ENCODE data around the gene PLEKHA7. TPM values are rescaled to one million over a fixed set of nuclear protein-coding genes. Genes with fewer than 3 reads are reported as not detected.

PLEKHA7 gene
- total RNA-seq, 1 experiment from 2014 or later, result 18.4 TPM

DNA sequence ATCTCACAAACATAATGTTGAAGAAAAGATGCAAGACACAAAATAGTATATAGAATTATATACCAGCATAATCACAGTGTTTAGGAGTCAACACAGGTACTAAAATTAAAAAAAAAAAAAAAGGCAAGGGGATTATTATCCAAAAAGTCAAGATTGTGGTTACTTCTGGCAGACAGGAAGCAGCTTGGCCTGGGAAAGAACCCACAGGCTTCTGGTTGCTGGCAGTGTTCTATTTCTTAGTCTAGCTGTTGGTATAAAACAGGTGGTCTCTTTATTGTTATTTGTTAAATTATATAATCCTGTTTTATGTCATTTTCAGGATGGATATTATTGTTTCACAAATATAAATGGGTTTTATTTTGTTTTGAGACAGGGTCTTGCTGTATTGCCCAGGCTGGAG is 221.8 kb downstream of the PLEKHA7 start:
- TF ChIP-seq CTCF (conservative IDR thresholded peaks at IDR 0.05; ENCODE audit: low read depth, low read length) (no peak), EZH2phosphoT487 (IDR thresholded peaks at IDR 0.05; ENCODE audit: borderline replicate concordance, low read length) (no peak), EZH2 (IDR thresholded peaks at IDR 0.05; ENCODE audit: low read length, unreplicated experiment) (no peak)
- Histone ChIP-seq H3K9me3 (ENCODE audit: low read length) (no peaks in the 10 kb centered on the region), H3K9ac (ENCODE audit: low read length) (no peak overlapping the region), H3K4me2 (ENCODE audit: low read length) (no peak overlapping the region), H3K27ac (ENCODE audit: low read length) (peak overlapping the region; percentile 68; the same call in 1 of the 2 replicates), H3K27me3 (ENCODE audit: low read length) (no peaks in the 10 kb centered on the region), H3F3A (ENCODE audit: low read length, unreplicated experiment) (peaks cover 10% of the 10 kb centered on the region), H3K79me2 (ENCODE audit: low read length) (no peaks in the 10 kb centered on the region), H3K4me1 (ENCODE audit: insufficient read depth, low read length) (peaks cover 42% of the 10 kb centered on the region), H3K9me2 (replicated peaks; ENCODE audit: low read length) (no peaks in the 10 kb centered on the region), H2AFZ (ENCODE audit: low read length) (no peak overlapping the region), H3K36me3 (ENCODE audit: low read depth, low read length) (no peaks in the 10 kb centered on the region), H3K4me3 (ENCODE audit: low read length) (no peak overlapping the region), H4K20me1 (ENCODE audit: low read length) (no peaks in the 10 kb centered on the region)
- no TSS peak for BruUV-seq (replicated peaks)
- POLR2A ChIA-PET (ENCODE audit: unreplicated experiment), result no interaction called here
- CTCF ChIA-PET, result no interaction called here
- intact Hi-C loops (cut with micrococcal nuclease), result no loop called here
- DNase-seq, result no peak
- ATAC-seq, result no peak

DNA sequence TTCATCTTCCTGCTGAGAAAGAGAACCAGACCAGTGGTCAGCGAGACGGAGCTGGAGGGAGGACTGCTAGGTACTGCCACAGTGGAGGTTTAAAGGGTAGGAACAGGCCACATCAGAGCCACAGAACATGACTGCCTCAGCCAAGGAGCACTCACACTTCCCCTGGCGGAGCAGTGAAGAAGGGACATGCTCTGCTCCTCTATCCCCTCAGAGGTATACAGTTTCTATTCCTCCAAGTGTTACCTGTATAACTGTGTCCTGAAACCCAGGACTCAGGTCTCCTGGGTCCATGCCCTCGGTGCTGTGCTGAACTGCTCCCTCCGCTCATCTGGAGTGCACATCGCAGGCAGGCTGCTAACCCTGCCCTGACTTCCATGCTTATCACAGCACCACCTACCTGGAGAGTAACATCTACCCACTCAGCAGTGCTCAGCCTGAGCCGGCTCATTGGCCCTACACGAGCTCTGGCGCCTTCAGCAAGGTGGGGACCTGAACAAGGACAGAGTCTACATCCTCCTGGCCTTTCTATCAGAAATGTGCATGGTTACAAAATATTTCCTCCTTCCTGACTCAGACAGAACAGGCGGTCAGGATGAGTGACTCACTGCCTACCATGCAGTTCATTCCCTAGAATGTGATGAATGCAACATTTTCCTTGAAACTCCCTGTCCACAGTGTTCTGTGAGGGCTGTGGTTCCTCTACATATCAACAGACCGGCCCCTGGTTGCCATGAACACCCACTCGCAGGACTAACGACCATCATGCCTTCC is 222.8 kb downstream of the PLEKHA7 start:
- H3K27me3 ChIP-seq (ENCODE audit: low read length), result no peaks in the 10 kb centered on the region
- ATAC-seq, result peak; percentile 64
- DNase-seq, result peak; percentile 88
- H3K79me2 ChIP-seq (ENCODE audit: low read length), result no peaks in the 10 kb centered on the region
- no peak overlapping the region for H3K9ac ChIP-seq (ENCODE audit: low read length)
- no peaks in the 10 kb centered on the region for H4K20me1 ChIP-seq (ENCODE audit: low read length)
- H3F3A ChIP-seq (ENCODE audit: low read length, unreplicated experiment), result peaks cover 12% of the 10 kb centered on the region
- no peak for TF ChIP-seq EZH2 (IDR thresholded peaks at IDR 0.05; ENCODE audit: low read length, unreplicated experiment)
- no peak for TF ChIP-seq EZH2phosphoT487 (IDR thresholded peaks at IDR 0.05; ENCODE audit: borderline replicate concordance, low read length)
- TF ChIP-seq CTCF (conservative IDR thresholded peaks at IDR 0.05; ENCODE audit: low read depth, low read length), result no peak
- no peak overlapping the region for H3K4me3 ChIP-seq (ENCODE audit: low read length)
- peak overlapping the region; percentile 33; the same call in 1 of the 2 replicates for H2AFZ ChIP-seq (ENCODE audit: low read length)
- no peaks in the 10 kb centered on the region for H3K9me2 ChIP-seq (replicated peaks; ENCODE audit: low read length)
- peak overlapping the region; percentile 64 for H3K4me2 ChIP-seq (ENCODE audit: low read length)
- ChIA-PET POLR2A (ENCODE audit: unreplicated experiment) (interaction anchor here (0.5 kb wide), 1 partner anchor 287 kb away, joined by 12 read pairs; no protein-coding TSS in a partner anchor), CTCF (no interaction called here)
- peaks cover 51% of the 10 kb centered on the region for H3K4me1 ChIP-seq (ENCODE audit: insufficient read depth, low read length)
- intact Hi-C loops (cut with micrococcal nuclease), result no loop called here
- H3K27ac ChIP-seq (ENCODE audit: low read length), result peak overlapping the region; percentile 68
- H3K9me3 ChIP-seq (ENCODE audit: low read length), result no peaks in the 10 kb centered on the region
- no peaks in the 10 kb centered on the region for H3K36me3 ChIP-seq (ENCODE audit: low read depth, low read length)
- BruUV-seq (replicated peaks), result no TSS peak

Data from PC-3 (cell line).